LNCaP clone FGC (cell line): ENCODE measurements around the gene LHFPL2.
"Not testable (repeated sequence)": the region's sequence is repeated elsewhere in the genome, so short reads cannot be mapped to it uniquely, and the experiment has no call there.

Experiments
- DNase-seq: peaks from one replicate; pipeline ENCODE4 v3.0.0-alpha.2; 2011; ENCODE audit warnings: low read depth
- H3K4me3 ChIP-seq: 2 replicates; pipeline ENCODE4 v1.5.1; 2011; ENCODE audit warnings: mild to moderate bottlenecking, low read depth, low read length, control low read depth
- TF ChIP-seq, protein P1 (sequence below): IDR thresholded peaks from 2 replicates; pipeline ENCODE4 v1.5.1; 2012; ENCODE audit warnings: mild to moderate bottlenecking; ENCODE audit not compliant: control insufficient read depth, insufficient read depth; ENCODE audit errors: extremely low read depth

LHFPL2 gene, protein sequence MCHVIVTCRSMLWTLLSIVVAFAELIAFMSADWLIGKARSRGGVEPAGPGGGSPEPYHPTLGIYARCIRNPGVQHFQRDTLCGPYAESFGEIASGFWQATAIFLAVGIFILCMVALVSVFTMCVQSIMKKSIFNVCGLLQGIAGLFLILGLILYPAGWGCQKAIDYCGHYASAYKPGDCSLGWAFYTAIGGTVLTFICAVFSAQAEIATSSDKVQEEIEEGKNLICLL

DNA sequence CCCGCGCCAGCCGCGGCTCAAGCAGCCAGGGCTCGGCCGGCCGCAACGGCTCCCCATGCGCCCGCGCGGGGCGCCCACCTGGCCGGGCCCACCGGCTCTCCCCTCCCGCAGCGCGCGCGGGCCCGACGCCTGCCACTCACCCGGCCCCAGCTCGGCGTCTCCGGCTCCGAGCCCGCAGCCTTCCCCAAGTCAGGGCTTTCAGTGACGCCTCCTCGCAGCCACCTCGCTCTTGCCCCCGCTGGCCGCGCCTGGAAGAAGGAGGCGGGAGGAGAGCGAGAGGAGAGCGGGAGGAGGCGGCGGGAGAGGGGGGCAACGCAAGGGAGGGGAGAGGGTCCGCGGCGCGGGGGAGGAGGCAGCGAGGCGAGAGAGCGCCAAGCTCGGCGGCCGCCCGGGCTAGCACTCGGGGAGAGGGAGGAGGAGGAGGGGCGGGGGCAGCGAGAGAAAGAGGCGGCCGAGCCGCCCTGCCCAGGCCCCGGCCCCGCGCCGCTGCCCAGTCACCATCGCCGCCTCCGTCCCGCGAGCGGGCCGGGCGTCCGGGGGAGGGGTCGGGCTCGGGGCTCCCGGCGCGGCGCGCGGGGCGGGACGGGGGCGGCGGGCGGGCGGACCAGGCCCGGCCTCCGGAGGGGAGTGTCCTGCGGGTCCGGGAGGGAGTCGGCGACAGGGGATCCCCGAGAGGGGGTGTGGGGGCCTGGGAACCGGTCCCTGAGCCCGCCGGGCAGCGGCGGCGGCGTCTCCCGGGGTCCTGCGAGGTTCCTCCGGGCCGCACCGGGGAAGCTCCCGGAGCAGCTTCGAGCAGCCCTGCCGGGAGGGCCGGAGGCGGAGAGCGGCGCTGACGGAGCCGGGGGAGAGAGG lies at the start of gene LHFPL2:
TSS of gene LHFPL2 (minus strand) at position 414 of the 852 bp plus-strand sequence. CDS start 138,559 bp downstream, outside the sequence.
- TF ChIP-seq, protein P1, sequence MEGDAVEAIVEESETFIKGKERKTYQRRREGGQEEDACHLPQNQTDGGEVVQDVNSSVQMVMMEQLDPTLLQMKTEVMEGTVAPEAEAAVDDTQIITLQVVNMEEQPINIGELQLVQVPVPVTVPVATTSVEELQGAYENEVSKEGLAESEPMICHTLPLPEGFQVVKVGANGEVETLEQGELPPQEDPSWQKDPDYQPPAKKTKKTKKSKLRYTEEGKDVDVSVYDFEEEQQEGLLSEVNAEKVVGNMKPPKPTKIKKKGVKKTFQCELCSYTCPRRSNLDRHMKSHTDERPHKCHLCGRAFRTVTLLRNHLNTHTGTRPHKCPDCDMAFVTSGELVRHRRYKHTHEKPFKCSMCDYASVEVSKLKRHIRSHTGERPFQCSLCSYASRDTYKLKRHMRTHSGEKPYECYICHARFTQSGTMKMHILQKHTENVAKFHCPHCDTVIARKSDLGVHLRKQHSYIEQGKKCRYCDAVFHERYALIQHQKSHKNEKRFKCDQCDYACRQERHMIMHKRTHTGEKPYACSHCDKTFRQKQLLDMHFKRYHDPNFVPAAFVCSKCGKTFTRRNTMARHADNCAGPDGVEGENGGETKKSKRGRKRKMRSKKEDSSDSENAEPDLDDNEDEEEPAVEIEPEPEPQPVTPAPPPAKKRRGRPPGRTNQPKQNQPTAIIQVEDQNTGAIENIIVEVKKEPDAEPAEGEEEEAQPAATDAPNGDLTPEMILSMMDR: no peak
- no peak for DNase-seq
- H3K4me3 ChIP-seq: peak within 1 kb of the TSS; percentile 54

DNA sequence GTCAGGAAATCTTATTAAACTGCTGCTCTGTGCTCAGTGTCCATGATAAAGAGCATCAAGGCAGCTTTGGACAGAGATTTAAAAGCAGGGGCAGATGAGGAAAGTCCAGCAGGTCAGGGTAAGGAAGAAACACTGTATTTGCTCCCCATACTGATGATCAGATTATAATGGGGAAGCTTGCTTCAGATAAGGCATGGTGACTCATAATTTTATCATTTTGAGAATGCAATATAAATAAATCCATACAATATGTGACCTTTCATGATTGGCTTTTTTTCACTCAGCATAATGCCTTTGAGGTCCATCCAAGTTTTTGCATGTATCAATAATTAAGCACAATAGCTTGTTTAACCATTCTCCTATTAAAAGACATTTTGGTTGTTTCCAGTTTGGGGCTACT lies 48.1 kb upstream of the LHFPL2 start:
- no peak for DNase-seq
- no peak overlapping the region for H3K4me3 ChIP-seq
- TF ChIP-seq, protein P1: no peak

DNA sequence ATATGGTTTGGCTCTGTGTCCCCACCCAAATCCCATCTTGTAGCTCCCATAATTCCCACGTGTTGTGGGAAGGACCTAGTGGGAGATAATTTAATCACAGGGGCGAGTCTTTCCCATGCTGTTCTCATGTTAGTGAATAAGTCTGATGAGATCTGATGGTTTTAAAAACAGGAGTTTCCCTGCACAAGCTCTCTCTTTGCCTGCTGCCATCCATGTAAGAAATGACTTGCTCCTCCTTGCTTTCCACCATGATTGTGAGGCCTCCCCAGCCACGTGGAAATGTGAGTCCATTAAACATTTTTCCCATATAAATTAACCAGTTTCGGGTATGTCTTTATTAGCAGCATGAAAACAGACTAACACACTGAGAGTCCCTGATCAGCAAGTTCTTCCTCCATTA lies 47.5 kb upstream of the LHFPL2 start:
- not testable (repeated sequence) for DNase-seq, H3K4me3 ChIP-seq

DNA sequence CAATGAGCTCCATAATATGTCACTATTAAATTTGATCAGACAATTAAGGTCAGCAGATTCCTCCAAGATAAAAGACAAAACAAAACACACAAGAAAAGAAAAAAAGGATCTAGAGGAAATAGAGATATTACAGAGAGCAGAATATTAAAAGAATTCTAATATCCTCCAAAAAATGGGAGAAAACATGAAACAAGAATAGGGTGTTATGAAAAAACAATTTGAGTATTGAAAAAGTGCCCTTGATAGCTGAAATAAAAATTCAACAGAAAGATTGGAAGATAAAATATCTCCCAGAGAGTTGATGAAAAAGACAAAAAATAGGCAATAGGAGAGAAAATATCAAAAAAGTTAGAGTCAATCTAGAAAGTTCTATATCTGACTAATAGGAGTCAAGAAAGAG lies 44.8 kb upstream of the LHFPL2 start:
- no peak for DNase-seq
- TF ChIP-seq, protein P1: no peak
- H3K4me3 ChIP-seq: no peak overlapping the region

DNA sequence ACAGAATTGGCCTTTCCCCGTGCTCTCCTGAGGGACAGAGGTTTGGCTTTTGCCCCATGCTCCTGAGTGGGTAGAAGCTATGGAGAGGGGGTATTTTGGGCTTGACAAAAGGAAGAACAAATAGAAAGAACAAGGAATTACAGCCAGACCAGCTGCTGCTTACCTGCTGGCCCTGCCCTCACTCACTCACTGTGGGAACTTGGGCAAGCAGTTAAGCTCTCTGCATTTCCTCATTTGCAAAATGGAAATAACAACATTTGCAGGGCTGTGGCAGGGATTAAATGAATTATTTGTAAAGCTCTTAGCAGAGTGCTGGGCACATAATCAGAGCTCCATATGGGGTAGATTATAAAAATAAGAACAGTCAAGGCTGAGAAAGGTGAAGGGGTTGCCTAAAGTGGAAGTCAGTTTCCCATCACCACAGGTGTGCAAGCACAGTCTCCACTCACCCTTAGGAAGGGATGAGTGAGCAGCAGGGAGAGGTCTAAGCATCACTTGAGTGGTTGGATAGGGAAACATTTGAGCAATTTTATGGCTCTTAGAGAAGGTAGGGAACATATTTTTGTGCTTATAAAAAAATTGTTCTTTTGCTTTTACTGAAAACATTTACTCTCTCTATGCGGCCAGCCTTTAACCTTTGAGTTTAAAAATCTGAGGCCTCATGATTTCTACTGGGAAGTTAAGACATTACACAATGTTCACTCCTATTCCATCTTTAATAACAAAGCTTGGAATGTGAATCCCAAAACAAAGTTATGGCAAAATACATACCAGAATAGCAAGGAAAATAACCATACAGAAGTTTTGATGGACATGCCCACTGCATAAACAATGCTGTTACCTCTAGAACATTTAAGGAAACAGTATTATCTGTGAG lies 42.8 kb upstream of the LHFPL2 start:
- no peak overlapping the region for H3K4me3 ChIP-seq
- DNase-seq: no peak
- TF ChIP-seq, protein P1: no peak

DNA sequence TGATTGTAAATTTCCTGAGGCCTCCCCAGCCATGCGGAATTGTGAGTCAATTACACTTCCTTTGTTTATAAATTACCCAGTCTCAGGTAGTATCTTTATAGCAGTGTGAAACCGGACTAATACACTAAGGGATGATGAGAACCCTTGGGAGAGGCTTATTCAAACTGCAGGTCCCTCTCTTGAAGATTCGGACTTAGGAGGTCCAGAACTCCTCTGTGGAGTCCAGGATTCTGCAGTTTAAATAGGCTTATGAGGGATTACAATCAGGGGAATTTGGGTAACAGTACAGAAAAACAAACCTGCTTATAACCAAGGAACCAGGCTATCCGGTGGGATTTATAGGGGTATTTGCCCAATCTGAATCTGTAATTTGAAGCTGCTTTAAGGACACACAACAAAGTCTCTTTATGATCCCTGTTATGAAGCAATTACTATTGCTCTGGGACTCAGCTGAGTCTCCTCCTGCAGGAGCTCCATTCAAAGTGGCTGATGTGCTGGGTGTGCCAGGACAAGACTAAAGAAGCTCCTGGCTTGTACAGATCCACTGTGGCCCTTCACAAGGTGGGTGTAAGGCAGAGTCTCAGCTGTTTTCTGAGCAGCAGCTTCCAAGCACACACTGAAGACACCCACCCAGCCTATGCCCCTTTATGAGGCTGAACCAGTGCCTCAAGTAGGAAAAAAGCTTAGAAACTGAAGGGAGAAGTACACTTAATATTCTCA lies 41.8 kb upstream of the LHFPL2 start:
- TF ChIP-seq, protein P1: no peak
- no peak for DNase-seq
- H3K4me3 ChIP-seq: no peak overlapping the region
